Measurements from ENCODE around the gene COQ5. TPM values are rescaled to one million over a fixed set of nuclear protein-coding genes. Genes with fewer than 3 reads are reported as not detected.
"Not testable (repeated sequence)": the region's sequence is repeated elsewhere in the genome, so short reads cannot be mapped to it uniquely, and the experiment has no call there.

The COQ5 gene
- total RNA-seq, 4 donors from 2014 or later: 14.9 to 18.7 (median 18.0) TPM

DNA sequence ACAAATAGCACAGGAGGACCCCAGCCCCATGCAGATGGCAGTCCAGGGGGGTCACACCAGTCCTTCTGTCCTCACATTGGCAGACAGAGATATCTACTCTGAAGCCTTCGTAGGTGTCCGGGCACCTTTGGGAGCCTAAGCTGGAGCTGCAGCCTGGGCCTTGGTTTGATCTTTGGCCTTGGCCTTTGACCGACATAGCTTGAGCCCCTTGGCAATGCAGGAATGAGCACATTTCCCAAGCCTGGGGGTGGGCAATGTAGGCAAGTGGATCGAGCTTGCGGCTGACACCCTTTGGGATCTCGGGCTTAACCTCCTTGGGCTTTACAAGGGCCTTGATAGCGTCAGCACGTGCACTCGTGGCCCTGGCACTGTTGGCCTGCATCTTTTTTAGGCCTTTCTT is 6.4 kb downstream of the COQ5 start:
- H3K9me3 ChIP-seq: no peaks in the 10 kb centered on the region
- H3K4me1 ChIP-seq: no peaks in the 10 kb centered on the region
- peaks cover 15% of the 10 kb centered on the region for H3K36me3 ChIP-seq
- TF ChIP-seq POLR2A (IDR thresholded peaks at IDR 0.05): no peak
- TF ChIP-seq, protein P1, sequence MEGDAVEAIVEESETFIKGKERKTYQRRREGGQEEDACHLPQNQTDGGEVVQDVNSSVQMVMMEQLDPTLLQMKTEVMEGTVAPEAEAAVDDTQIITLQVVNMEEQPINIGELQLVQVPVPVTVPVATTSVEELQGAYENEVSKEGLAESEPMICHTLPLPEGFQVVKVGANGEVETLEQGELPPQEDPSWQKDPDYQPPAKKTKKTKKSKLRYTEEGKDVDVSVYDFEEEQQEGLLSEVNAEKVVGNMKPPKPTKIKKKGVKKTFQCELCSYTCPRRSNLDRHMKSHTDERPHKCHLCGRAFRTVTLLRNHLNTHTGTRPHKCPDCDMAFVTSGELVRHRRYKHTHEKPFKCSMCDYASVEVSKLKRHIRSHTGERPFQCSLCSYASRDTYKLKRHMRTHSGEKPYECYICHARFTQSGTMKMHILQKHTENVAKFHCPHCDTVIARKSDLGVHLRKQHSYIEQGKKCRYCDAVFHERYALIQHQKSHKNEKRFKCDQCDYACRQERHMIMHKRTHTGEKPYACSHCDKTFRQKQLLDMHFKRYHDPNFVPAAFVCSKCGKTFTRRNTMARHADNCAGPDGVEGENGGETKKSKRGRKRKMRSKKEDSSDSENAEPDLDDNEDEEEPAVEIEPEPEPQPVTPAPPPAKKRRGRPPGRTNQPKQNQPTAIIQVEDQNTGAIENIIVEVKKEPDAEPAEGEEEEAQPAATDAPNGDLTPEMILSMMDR (IDR thresholded peaks at IDR 0.05): no peak
- no peaks in the 10 kb centered on the region for H3K27me3 ChIP-seq
- H3K4me3 ChIP-seq: no peak overlapping the region
- WGBS: 93% methylated on average over 9 of the region's 9 CpGs
- no peak for DNase-seq (ENCODE audit: low spot score in 2 of 2)
- H3K27ac ChIP-seq: no peak overlapping the region

DNA sequence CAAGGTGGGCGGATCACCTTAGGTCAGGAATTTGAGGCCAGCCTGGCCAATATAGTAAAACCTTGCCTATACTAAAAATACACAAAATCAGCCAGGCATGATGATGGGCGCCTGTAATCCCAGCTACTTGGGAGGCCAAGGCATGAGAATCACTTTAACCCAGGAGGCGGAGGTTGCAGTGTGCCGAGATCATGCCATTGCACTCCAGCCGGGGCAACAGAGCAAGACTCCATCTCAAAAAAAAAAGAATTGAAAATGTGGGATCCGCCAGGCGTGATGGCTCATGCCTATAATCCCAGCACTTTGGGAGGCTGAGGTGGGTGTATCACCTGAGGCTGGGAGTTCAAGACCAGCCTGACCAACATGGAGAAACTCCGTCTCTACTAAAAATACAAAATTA is 9.6 kb downstream of the COQ5 start:
- not testable (repeated sequence) for H3K27ac ChIP-seq

GRCh38 chr12:120515496-120515895 is 13.5 kb downstream of the COQ5 start:
- Histone ChIP-seq H3K36me3 (peaks cover 38% of the 10 kb centered on the region), H3K27me3 (no peaks in the 10 kb centered on the region), H3K27ac (no peak overlapping the region), H3K9me3 (no peaks in the 10 kb centered on the region), H3K4me1 (no peaks in the 10 kb centered on the region), H3K4me3 (no peak overlapping the region)
- no peak for DNase-seq (ENCODE audit: low spot score in 2 of 2)
- WGBS: 94% methylated on average over 2 of the region's 2 CpGs
- TF ChIP-seq POLR2A (IDR thresholded peaks at IDR 0.05): no peak
- TF ChIP-seq, protein P1 (IDR thresholded peaks at IDR 0.05): no peak
- TF ChIP-seq POLR2AphosphoS5 (IDR thresholded peaks at IDR 0.05): no peak
- no peak for TF ChIP-seq EP300 (IDR thresholded peaks at IDR 0.05)

More for the DNA sequence above, 9.6 kb downstream of the COQ5 start:
- H3K36me3 ChIP-seq: peaks cover 41% of the 10 kb centered on the region
- H3K4me3 ChIP-seq; H3K4me1 ChIP-seq; H3K9me3 ChIP-seq; H3K27me3 ChIP-seq; DNase-seq (ENCODE audit: low spot score in 2 of 2): not testable (repeated sequence)
- 94% methylated on average over 8 of the region's 8 CpGs for WGBS

- no peak for DNase-seq (ENCODE audit: low spot score in 2 of 2)
- TF ChIP-seq EP300 (IDR thresholded peaks at IDR 0.05): no peak
- no peak for TF ChIP-seq POLR2AphosphoS5 (IDR thresholded peaks at IDR 0.05)
- TF ChIP-seq, protein P1 (IDR thresholded peaks at IDR 0.05): no peak
- TF ChIP-seq POLR2A (IDR thresholded peaks at IDR 0.05): no peak
- 84% methylated on average over 7 of the region's 7 CpGs for WGBS
- Histone ChIP-seq H3K27ac (no peak overlapping the region), H3K9me3 (no peaks in the 10 kb centered on the region), H3K27me3 (no peaks in the 10 kb centered on the region), H3K4me3 (no peak overlapping the region), H3K36me3 (peaks cover 47% of the 10 kb centered on the region), H3K4me1 (no peaks in the 10 kb centered on the region)
These were observed 15.0 kb downstream of the COQ5 start for GRCh38 chr12:120514002-120514401.

DNA sequence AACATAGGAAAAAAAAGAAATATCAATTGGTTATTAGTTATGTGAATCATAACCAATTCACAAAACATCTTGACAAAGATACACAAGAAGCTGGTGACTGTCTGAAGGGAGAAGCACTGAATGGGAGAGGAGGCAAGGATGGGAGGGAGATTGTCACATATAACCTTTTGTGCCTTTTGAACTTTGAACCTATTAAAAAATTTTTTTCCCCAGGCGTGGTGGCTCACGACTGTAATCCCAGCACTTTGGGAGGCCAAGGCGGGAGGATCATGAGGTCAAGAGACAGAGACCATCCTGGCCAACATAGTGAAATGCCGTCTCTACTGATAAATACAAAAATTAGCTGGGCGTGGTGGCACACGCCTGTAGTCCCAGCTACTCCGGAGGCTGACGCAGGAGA is 20.4 kb downstream of the COQ5 start:
- Histone ChIP-seq H3K27me3 (no peaks in the 10 kb centered on the region), H3K36me3 (peaks cover 42% of the 10 kb centered on the region), H3K9me3 (no peaks in the 10 kb centered on the region), H3K27ac (no peak overlapping the region), H3K4me1 (no peaks in the 10 kb centered on the region), H3K4me3 (no peak overlapping the region)
- 93% methylated on average over 8 of the region's 8 CpGs for WGBS
- TF ChIP-seq POLR2AphosphoS5 (IDR thresholded peaks at IDR 0.05) (no peak), POLR2A (IDR thresholded peaks at IDR 0.05) (no peak), EP300 (IDR thresholded peaks at IDR 0.05) (no peak)
- TF ChIP-seq, protein P1 (IDR thresholded peaks at IDR 0.05): no peak
- DNase-seq (ENCODE audit: low spot score in 2 of 2): no peak

DNA sequence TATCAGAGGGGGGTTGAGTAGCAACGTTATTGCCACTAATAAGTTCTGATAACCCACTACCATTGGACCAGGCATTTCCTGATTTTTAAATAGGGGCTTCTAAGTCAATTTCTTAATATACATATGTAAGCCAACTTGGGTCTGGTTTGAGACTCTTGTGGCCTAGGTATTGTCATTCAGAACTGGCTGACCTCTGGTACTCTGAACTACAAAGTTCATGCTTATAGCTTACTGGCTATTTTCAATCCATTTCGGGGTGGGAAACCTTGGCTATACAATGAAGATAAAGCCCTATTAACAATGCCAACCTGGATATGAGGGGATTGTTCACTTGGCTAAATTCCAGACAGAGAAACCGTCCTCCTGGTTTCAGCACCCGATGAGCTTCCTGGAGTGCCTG is 24.4 kb downstream of the COQ5 start:
- H3K27me3 ChIP-seq: no peaks in the 10 kb centered on the region
- no peak overlapping the region for H3K27ac ChIP-seq
- DNase-seq (ENCODE audit: low spot score in 2 of 2): no peak
- no peaks in the 10 kb centered on the region for H3K9me3 ChIP-seq
- peaks cover 46% of the 10 kb centered on the region for H3K36me3 ChIP-seq
- H3K4me3 ChIP-seq: no peak overlapping the region
- TF ChIP-seq, protein P1 (IDR thresholded peaks at IDR 0.05): no peak
- TF ChIP-seq POLR2A (IDR thresholded peaks at IDR 0.05) (no peak), EP300 (IDR thresholded peaks at IDR 0.05) (no peak), POLR2AphosphoS5 (IDR thresholded peaks at IDR 0.05) (no peak)
- H3K4me1 ChIP-seq: no peaks in the 10 kb centered on the region
- 77% methylated on average over 4 of the region's 4 CpGs for WGBS

All from suprapubic skin (tissue), 4 donors.